HepG2 (cell line): ENCODE results near the gene RASD2. TPM values are rescaled to one million over a fixed set of nuclear protein-coding genes. Genes with fewer than 3 reads are reported as not detected.

ENCODE experiments used
- ATAC-seq: fragments of 200-7000 bp; cut with Tn5 transposase; 3 replicates; pipeline ENCODE4 v1.9.1; 2020; ENCODE audit warnings: mild to moderate bottlenecking, moderate library complexity
- BruUV-seq: library from RNA; stranded (reverse); fragments of 400-500 nt; replicated peaks from 2 replicates; lab custom pipeline; 2021; lab: Mats Ljungman, UMichigan
- CTCF ChIA-PET: fragments of 300-600 bp; formaldehyde crosslinking; extraction: SDS; loops from one replicate; lab custom pipeline; 2021; ENCODE audit warnings: low total read pairs, inconsistent platforms, low intra/inter-chr PET ratio; lab: Yijun Ruan, JAX
- POLR2A ChIA-PET: fragments of 350-600 bp; sonication (Branson Sonifier 250); formaldehyde crosslinking; loops from one replicate; lab custom pipeline; 2020; ENCODE audit warnings: antibody characterized with exemption, inconsistent platforms; lab: Yijun Ruan, JAX
- DNase-seq: peaks from one replicate; pipeline ENCODE4 v3.0.0-alpha.2; 2015; ENCODE audit warnings: low spot score
- FAIRE-seq: peaks from 3 replicates; lab custom pipeline; 2011; peaks lifted over from hg19 to GRCh38; lab: Jason Lieb, UNC
- H2AFZ ChIP-seq: one replicate; pipeline ENCODE4 v1.6.1; 2011; ENCODE audit warnings: low read length, inconsistent platforms
- H3K27ac ChIP-seq: fragments of 300-600 bp; 3 replicates; pipeline ENCODE4 v1.8.0; 2011; ENCODE audit warnings: mixed run types, mild to moderate bottlenecking, mixed read lengths, low read length, inconsistent platforms; ENCODE audit not compliant: insufficient read depth; ENCODE audit errors: extremely low read length
- H3K27me3 ChIP-seq, 2 experiments: fragments of 200-600 bp in 1 of 2; 2 replicates in 1 of 2; 3 replicates in 1 of 2; pipeline versions ENCODE4 v1.6.0 to v1.8.0; 2011; ENCODE audit warnings: low read length in 2 of 2, mild to moderate bottlenecking in 2 of 2, moderate library complexity in 2 of 2, inconsistent platforms in 1 of 2; ENCODE audit not compliant: insufficient read depth in 2 of 2, control insufficient read depth in 1 of 2
- H3K36me3 ChIP-seq, 2 experiments: fragments of 200-600 bp in 1 of 2; replicated peaks in 1 of 2; 2 replicates in 1 of 2; 3 replicates in 1 of 2; pipeline versions ENCODE4 v1.5.1 to v1.8.0; 2011; ENCODE audit warnings: low read length in 2 of 2, inconsistent platforms in 1 of 2; ENCODE audit not compliant: insufficient read depth in 2 of 2, control insufficient read depth in 1 of 2
- H3K4me1 ChIP-seq: 2 replicates; pipeline ENCODE4 v1.5.1; 2012; ENCODE audit warnings: low read length, inconsistent platforms; ENCODE audit not compliant: insufficient read depth
- H3K4me2 ChIP-seq: 2 replicates; pipeline ENCODE4 v1.6.0; 2011; ENCODE audit warnings: low read depth, low read length, inconsistent platforms
- H3K4me3 ChIP-seq, 3 experiments: fragments of 200-600 bp in 1 of 3; sonication (generic), shearing (Covaris generic) in 1 of 3; replicated peaks in 1 of 3; 2 replicates each; pipeline ENCODE4 v1.5.1; 2011 to 2016; ENCODE audit warnings: low read length in 3 of 3, inconsistent platforms in 2 of 3, low read depth in 2 of 3, mild to moderate bottlenecking in 2 of 3, control low read depth in 1 of 3, mixed read lengths in 1 of 3; ENCODE audit not compliant: insufficient read depth in 1 of 3
- H3K79me2 ChIP-seq: one replicate; pipeline ENCODE4 v1.6.1; 2011; ENCODE audit warnings: low read length, inconsistent platforms; ENCODE audit not compliant: insufficient read depth
- H3K9ac ChIP-seq: 2 replicates; pipeline ENCODE4 v1.6.0; 2011; ENCODE audit warnings: mild to moderate bottlenecking, low read depth, low read length, inconsistent platforms; ENCODE audit not compliant: insufficient read depth
- H3K9me3 ChIP-seq: 2 replicates; pipeline ENCODE4 v1.5.1; 2012; ENCODE audit warnings: mild to moderate bottlenecking, low read length
- H4K20me1 ChIP-seq: 2 replicates; pipeline ENCODE4 v1.6.0; 2011; ENCODE audit warnings: inconsistent platforms, mild to moderate bottlenecking, low read length, moderate library complexity; ENCODE audit not compliant: insufficient read depth
- KDM2A ChIP-seq: sonication (generic); formaldehyde crosslinking; IDR thresholded peaks from 2 replicates; pipeline ENCODE4 v1.4.0; 2020; ENCODE audit warnings: low read depth, missing genetic modification reagents, borderline replicate concordance
- RAD21 ChIP-seq: fragments of 450-650 bp; formaldehyde crosslinking; IDR thresholded peaks from 2 replicates; pipeline ENCODE4 v1.5.0; 2020; ENCODE audit warnings: mild to moderate bottlenecking
- SNRNP70 ChIP-seq: fragments of 200-400 bp; formaldehyde crosslinking; IDR thresholded peaks from 2 replicates; pipeline ENCODE4 v1.6.1; 2017; ENCODE audit warnings: mild to moderate bottlenecking, low read depth, low read length, moderate library complexity
- YEATS2 ChIP-seq: sonication (generic); formaldehyde crosslinking; IDR thresholded peaks from 2 replicates; pipeline ENCODE4 v1.4.0; 2020; ENCODE audit warnings: missing genetic modification reagents, borderline replicate concordance
- ZBTB20 ChIP-seq: sonication (generic); formaldehyde crosslinking; IDR thresholded peaks from 2 replicates; pipeline ENCODE4 v1.8.1; 2023; ENCODE audit warnings: missing genetic modification reagents, low read depth, mild to moderate bottlenecking, borderline replicate concordance
- ZFP36L1 ChIP-seq: sonication (generic); formaldehyde crosslinking; IDR thresholded peaks from 2 replicates; pipeline ENCODE4 v1.8.0; 2022; ENCODE audit warnings: mild to moderate bottlenecking, missing genetic modification reagents, moderate library complexity
- ZIK1 ChIP-seq: sonication (generic); formaldehyde crosslinking; IDR thresholded peaks from 2 replicates; pipeline ENCODE4 v1.5.0; 2020; ENCODE audit warnings: mild to moderate bottlenecking, low read depth, missing genetic modification reagents, borderline replicate concordance
- WGBS: methylation state at CpG from one replicate; pipeline ENCODE4 v1.1.6; 2017; ENCODE audit warnings: low lambda C conversion rate; 5-methylcytosine and 5-hydroxymethylcytosine counted together
- in situ Hi-C: cut with HindIII; loops from 2 replicates; pipeline ENCODE4 v1.10.0; 2017; ENCODE audit warnings: low pct_unique_long_range_greater_than_20kb; ENCODE audit not compliant: extremely low pct_ligation_motif_present
- intact Hi-C: fragments of 100-400 bp; cut with micrococcal nuclease; formaldehyde crosslinking; loops from one replicate; pipeline ENCODE4 v1.10.0; 2022; ENCODE audit not compliant: unreplicated experiment
- polyA plus RNA-seq, 8 experiments: library from polyadenylated mRNA; depleted of rRNA in 3 of 8; stranded (reverse) in 7 of 8; unstranded in 1 of 8; fragments of >200 nt; fragmentation: Illumina TruSeq in 4 of 8; extraction: Trizol in 4 of 8; gene quantifications; 2 replicates each; pipeline versions ENCODE4 v1.2.1 to v1.2.3, GENCODE V29; 2011 to 2016; ENCODE audit warnings: low read depth in 4 of 8, missing spikeins in 1 of 8, mixed read lengths in 1 of 8; ENCODE audit not compliant: insufficient read depth in 1 of 8
- total RNA-seq, 5 experiments: library from RNA; depleted of rRNA; stranded (reverse); fragments of >200 nt; fragmentation: Illumina TruSeq; extraction: Trizol; gene quantifications; 2 replicates each; pipeline ENCODE4 v1.2.3, GENCODE V29; 2016; ENCODE audit warnings: low read depth in 1 of 5
- TF ChIP-seq, protein P1 (sequence below): sonication (generic); formaldehyde crosslinking; IDR thresholded peaks from 2 replicates; pipeline ENCODE4 v1.5.1; 2020; ENCODE audit warnings: mild to moderate bottlenecking, missing genetic modification reagents, moderate library complexity
- TF ChIP-seq, protein P2 (sequence below): sonication (generic); formaldehyde crosslinking; IDR thresholded peaks from 2 replicates; pipeline ENCODE4 v1.5.1; 2020; ENCODE audit warnings: mild to moderate bottlenecking, moderate library complexity, missing genetic modification reagents
- TF ChIP-seq, protein P3 (sequence below): IDR thresholded peaks from 2 replicates; pipeline ENCODE4 v1.6.1; 2012; ENCODE audit warnings: inconsistent platforms
- TF ChIP-seq, protein P4 (sequence below): sonication (generic); formaldehyde crosslinking; IDR thresholded peaks from 2 replicates; pipeline ENCODE4 v1.5.0; 2020; ENCODE audit warnings: mild to moderate bottlenecking, missing genetic modification reagents

RASD2 gene
- total and polyA plus RNA-seq, 2 of the 13 experiments (the other 11 are each of a cell fraction or from before 2014, with no cell fraction given), result not detected

DNA sequence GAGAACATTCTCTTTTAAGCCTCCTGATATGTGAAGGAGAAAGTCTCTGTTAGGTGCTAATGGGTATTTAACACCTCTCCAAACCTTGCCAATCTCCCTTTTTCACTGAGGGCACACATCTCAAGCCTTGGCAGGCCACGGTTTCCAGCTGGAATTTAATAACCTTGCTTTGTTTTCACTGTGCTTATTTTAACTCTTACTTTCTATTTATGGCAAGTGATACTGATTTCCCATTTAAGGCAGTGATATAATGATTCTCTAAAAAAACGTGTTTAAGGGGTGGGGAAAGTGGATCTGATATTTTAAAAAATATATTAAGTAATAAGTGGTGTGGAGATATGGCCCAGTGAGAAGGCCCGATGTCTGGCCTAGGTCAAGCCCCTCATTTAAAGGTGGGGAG, 1.1 kb upstream of the RASD2 start (continued):
- TF ChIP-seq ZIK1 (CRISPR knock-in tag), result no peak

DNA sequence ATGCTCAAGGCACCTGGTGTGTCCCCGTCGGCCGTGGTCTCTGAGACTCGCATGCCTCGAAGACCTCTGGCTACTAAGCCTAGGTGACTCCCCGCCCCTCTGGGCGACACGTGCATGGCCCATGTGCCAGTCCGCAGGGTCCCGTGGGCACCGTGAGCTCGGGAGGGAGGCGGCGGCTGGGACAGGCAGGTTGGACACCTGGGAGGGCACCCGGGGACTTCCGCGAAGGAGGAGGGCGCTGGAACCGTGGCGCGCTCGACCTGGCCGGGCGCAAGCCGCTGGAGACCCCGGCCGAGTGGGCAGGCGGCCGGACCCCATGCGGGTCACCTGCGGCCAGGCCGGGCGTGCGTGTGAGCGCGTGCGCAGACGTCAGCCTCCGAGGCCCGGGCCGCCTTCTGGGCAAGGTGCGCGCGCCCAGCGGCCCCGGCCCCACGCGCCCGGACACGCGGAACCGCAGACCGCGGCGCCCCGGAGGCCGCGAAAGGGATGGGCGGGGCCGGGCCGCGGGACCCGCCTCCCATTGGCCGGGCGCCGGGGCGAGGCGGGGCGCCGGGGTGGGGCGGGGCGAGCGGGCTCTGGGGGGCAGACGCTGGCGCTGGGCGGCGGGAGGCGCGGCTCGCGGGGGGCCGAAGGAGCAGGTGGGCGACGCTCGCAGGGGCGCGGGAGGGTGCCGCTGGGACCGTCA, 579 bp upstream of the RASD2 start:
- Histone ChIP-seq H4K20me1 (no peaks in the 10 kb centered on the region), H3K27me3 (peaks cover 8 to 56% of the 10 kb centered on the region in 2 experiments), H3K79me2 (no peaks in the 10 kb centered on the region), H3K27ac (no peak overlapping the region), H3K4me2 (peak overlapping the region; percentile 78), H3K9ac (no peak overlapping the region), H3K4me3 (peak overlapping the region; percentile 37 to 73 (median 49); a peak in 5 of 6 replicates), H3K9me3 (no peaks in the 10 kb centered on the region), H3K4me1 (peaks cover 29% of the 10 kb centered on the region), H3K36me3 (no peaks in the 10 kb centered on the region), H2AFZ (no peak overlapping the region)
- FAIRE-seq (no peak), ATAC-seq (peak; percentile 56), DNase-seq (no peak)
- no TSS peak for BruUV-seq
- intact Hi-C loops, result no loop called here
- CTCF ChIA-PET, result no interaction called here
- in situ Hi-C loops, result no loop called here
- POLR2A ChIA-PET, result interaction anchor here (1.8 kb wide), 1 partner anchor 13 kb away, joined by 4 read pairs; no protein-coding TSS in a partner anchor
- WGBS, result 10% methylated on average over 3 of the region's 89 CpGs
- TF ChIP-seq, protein P1, sequence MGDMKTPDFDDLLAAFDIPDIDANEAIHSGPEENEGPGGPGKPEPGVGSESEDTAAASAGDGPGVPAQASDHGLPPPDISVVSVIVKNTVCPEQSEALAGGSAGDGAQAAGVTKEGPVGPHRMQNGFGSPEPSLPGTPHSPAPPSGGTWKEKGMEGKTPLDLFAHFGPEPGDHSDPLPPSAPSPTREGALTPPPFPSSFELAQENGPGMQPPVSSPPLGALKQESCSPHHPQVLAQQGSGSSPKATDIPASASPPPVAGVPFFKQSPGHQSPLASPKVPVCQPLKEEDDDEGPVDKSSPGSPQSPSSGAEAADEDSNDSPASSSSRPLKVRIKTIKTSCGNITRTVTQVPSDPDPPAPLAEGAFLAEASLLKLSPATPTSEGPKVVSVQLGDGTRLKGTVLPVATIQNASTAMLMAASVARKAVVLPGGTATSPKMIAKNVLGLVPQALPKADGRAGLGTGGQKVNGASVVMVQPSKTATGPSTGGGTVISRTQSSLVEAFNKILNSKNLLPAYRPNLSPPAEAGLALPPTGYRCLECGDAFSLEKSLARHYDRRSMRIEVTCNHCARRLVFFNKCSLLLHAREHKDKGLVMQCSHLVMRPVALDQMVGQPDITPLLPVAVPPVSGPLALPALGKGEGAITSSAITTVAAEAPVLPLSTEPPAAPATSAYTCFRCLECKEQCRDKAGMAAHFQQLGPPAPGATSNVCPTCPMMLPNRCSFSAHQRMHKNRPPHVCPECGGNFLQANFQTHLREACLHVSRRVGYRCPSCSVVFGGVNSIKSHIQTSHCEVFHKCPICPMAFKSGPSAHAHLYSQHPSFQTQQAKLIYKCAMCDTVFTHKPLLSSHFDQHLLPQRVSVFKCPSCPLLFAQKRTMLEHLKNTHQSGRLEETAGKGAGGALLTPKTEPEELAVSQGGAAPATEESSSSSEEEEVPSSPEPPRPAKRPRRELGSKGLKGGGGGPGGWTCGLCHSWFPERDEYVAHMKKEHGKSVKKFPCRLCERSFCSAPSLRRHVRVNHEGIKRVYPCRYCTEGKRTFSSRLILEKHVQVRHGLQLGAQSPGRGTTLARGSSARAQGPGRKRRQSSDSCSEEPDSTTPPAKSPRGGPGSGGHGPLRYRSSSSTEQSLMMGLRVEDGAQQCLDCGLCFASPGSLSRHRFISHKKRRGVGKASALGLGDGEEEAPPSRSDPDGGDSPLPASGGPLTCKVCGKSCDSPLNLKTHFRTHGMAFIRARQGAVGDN, result peak; percentile 71
- no peak for TF ChIP-seq YEATS2 (CRISPR knock-in tag)
- TF ChIP-seq ZBTB20, result no peak
- TF ChIP-seq RAD21 (CRISPR knock-in tag), result no peak
- TF ChIP-seq, protein P2, sequence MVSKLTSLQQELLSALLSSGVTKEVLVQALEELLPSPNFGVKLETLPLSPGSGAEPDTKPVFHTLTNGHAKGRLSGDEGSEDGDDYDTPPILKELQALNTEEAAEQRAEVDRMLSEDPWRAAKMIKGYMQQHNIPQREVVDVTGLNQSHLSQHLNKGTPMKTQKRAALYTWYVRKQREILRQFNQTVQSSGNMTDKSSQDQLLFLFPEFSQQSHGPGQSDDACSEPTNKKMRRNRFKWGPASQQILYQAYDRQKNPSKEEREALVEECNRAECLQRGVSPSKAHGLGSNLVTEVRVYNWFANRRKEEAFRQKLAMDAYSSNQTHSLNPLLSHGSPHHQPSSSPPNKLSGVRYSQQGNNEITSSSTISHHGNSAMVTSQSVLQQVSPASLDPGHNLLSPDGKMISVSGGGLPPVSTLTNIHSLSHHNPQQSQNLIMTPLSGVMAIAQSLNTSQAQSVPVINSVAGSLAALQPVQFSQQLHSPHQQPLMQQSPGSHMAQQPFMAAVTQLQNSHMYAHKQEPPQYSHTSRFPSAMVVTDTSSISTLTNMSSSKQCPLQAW (CRISPR knock-in tag), result no peak
- TF ChIP-seq KDM2A (CRISPR knock-in tag), result no peak
- TF ChIP-seq, protein P3, sequence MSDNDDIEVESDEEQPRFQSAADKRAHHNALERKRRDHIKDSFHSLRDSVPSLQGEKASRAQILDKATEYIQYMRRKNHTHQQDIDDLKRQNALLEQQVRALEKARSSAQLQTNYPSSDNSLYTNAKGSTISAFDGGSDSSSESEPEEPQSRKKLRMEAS, result peak; percentile 75
- TF ChIP-seq SNRNP70, result no peak
- no peak for TF ChIP-seq ZFP36L1 (CRISPR knock-in tag)
- TF ChIP-seq, protein P4, sequence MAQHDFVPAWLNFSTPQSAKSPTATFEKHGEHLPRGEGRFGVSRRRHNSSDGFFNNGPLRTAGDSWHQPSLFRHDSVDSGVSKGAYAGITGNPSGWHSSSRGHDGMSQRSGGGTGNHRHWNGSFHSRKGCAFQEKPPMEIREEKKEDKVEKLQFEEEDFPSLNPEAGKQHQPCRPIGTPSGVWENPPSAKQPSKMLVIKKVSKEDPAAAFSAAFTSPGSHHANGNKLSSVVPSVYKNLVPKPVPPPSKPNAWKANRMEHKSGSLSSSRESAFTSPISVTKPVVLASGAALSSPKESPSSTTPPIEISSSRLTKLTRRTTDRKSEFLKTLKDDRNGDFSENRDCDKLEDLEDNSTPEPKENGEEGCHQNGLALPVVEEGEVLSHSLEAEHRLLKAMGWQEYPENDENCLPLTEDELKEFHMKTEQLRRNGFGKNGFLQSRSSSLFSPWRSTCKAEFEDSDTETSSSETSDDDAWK, result no peak
